Gastroesophageal sphincter (tissue), 3 donors: ENCODE results near the gene ZNF784.

Experiments
- CTCF ChIP-seq, 4 experiments: fragments of 200-600 bp in 2 of 4; fragments of 450-650 bp in 2 of 4; sonication (generic) in 1 of 4; IDR thresholded peaks; one replicate each; pipeline ENCODE4 v1.5.1; 2017 to 2019; ENCODE audit warnings: antibody characterized with exemption in 4 of 4, mild to moderate bottlenecking in 2 of 4, moderate library complexity in 2 of 4
- EP300 ChIP-seq: sonication (generic); formaldehyde crosslinking; IDR thresholded peaks from one replicate; pipeline ENCODE4 v1.6.1; 2017; ENCODE audit warnings: antibody characterized with exemption, mild to moderate bottlenecking
- POLR2A ChIP-seq, 2 donors: fragments of 450-650 bp; IDR thresholded peaks; one replicate each; pipeline ENCODE4 v1.6.1; 2017; ENCODE audit warnings: antibody characterized with exemption in 2 of 2, mild to moderate bottlenecking in 2 of 2, moderate library complexity in 1 of 2

GRCh38 chr19:55641426-55642152 is 17.2 kb upstream of the ZNF784 start:
- TF ChIP-seq CTCF (IDR thresholded peaks at IDR 0.05) (no peak), POLR2A (IDR thresholded peaks at IDR 0.05) (no peak), EP300 (no peak)
